GM18517 (cell line): ENCODE measurements around the gene BET1L.
"Not testable (repeated sequence)": the region's sequence is repeated elsewhere in the genome, so short reads cannot be mapped to it uniquely, and the experiment has no call there.

Experiments
- ATAC-seq: cut with Tn5 transposase; IDR thresholded peaks from one replicate; pipeline ENCODE4 v1.9.1; 2021; ENCODE audit warnings: mild to moderate bottlenecking, moderate library complexity; ENCODE audit not compliant: unreplicated experiment

BET1L gene

GRCh38 chr11:230431-230830 lies 23.2 kb upstream of the BET1L start:
- ATAC-seq: no peak

- ATAC-seq: no peak
Measured at GRCh38 chr11:227824-228379, 20.7 kb upstream of the BET1L start.

GRCh38 chr11:225734-226453 lies 18.7 kb upstream of the BET1L start:
- ATAC-seq: no peak

GRCh38 chr11:224424-224823 lies 17.2 kb upstream of the BET1L start:
- ATAC-seq: no peak

- ATAC-seq: no peak
Measured at GRCh38 chr11:223884-224283, 16.7 kb upstream of the BET1L start.

GRCh38 chr11:223026-223789 lies 16.0 kb upstream of the BET1L start:
- no peak for ATAC-seq

GRCh38 chr11:221998-222789 lies 15.0 kb upstream of the BET1L start:
- ATAC-seq: no peak

- ATAC-seq: no peak
Measured at GRCh38 chr11:221539-221938, 14.3 kb upstream of the BET1L start.

GRCh38 chr11:220641-221215 lies 13.5 kb upstream of the BET1L start:
- ATAC-seq: not testable (repeated sequence)

- ATAC-seq: no peak
Measured at GRCh38 chr11:218815-219593, 11.8 kb upstream of the BET1L start.

- ATAC-seq: no peak
Measured at GRCh38 chr11:217704-218103, 10.5 kb upstream of the BET1L start.

- no peak for ATAC-seq
Measured at GRCh38 chr11:216081-216974, 9.1 kb upstream of the BET1L start.

GRCh38 chr11:215581-216037 lies 8.4 kb upstream of the BET1L start:
- no peak for ATAC-seq

GRCh38 chr11:214083-214482 lies 6.9 kb upstream of the BET1L start:
- ATAC-seq: no peak

- no peak for ATAC-seq
Measured at GRCh38 chr11:213111-213510, 5.9 kb upstream of the BET1L start.

GRCh38 chr11:212150-213100 lies 5.2 kb upstream of the BET1L start:
- no peak for ATAC-seq

GRCh38 chr11:211741-212140 lies 4.5 kb upstream of the BET1L start:
- no peak for ATAC-seq

- ATAC-seq: no peak
Measured at GRCh38 chr11:211295-211694, 4.1 kb upstream of the BET1L start.
